OCI-M2 (cell line): ENCODE measurements around the gene SMCO4.
"Not testable (repeated sequence)": the region's sequence is repeated elsewhere in the genome, so short reads cannot be mapped to it uniquely, and the experiment has no call there.

Source experiments
- DNase-seq: peaks from one replicate; lab custom pipeline; 2025; ENCODE audit not compliant: unreplicated experiment; lab: John Stamatoyannopoulos, UW

Gene SMCO4

GRCh38 chr11:93560199-93560932 is 17.2 kb upstream of the SMCO4 start:
- DNase-seq: no peak

GRCh38 chr11:93559681-93560080 is 16.5 kb upstream of the SMCO4 start:
- DNase-seq: no peak

GRCh38 chr11:93552874-93553273 is 9.7 kb upstream of the SMCO4 start:
- DNase-seq: no peak

GRCh38 chr11:93549976-93550375 is 6.8 kb upstream of the SMCO4 start:
- no peak for DNase-seq

GRCh38 chr11:93548679-93549319 is 5.6 kb upstream of the SMCO4 start:
- no peak for DNase-seq

- DNase-seq: no peak
Measured at GRCh38 chr11:93547773-93548172, 4.6 kb upstream of the SMCO4 start.

GRCh38 chr11:93547028-93547427 is 3.8 kb upstream of the SMCO4 start:
- DNase-seq: no peak

- DNase-seq: no peak
Measured at GRCh38 chr11:93545566-93545965, 2.4 kb upstream of the SMCO4 start.

GRCh38 chr11:93542811-93543229 is 371 bp downstream of the SMCO4 start:
- no peak for DNase-seq

- no peak for DNase-seq
Measured at GRCh38 chr11:93541884-93542810, 1.0 kb downstream of the SMCO4 start.

- no peak for DNase-seq
Measured at GRCh38 chr11:93540896-93541553, 2.2 kb downstream of the SMCO4 start.

- DNase-seq: no peak
Measured at GRCh38 chr11:93540337-93540736, 2.9 kb downstream of the SMCO4 start.

- no peak for DNase-seq
Measured at GRCh38 chr11:93537767-93538261, 5.4 kb downstream of the SMCO4 start.

GRCh38 chr11:93537049-93537448 is 6.1 kb downstream of the SMCO4 start:
- no peak for DNase-seq

GRCh38 chr11:93536101-93536861 is 6.9 kb downstream of the SMCO4 start:
- no peak for DNase-seq

GRCh38 chr11:93535578-93535977 is 7.6 kb downstream of the SMCO4 start:
- not testable (repeated sequence) for DNase-seq

- no peak for DNase-seq
Measured at GRCh38 chr11:93532806-93533205, 10.4 kb downstream of the SMCO4 start.

- DNase-seq: no peak
Measured at GRCh38 chr11:93532281-93532789, 10.9 kb downstream of the SMCO4 start.

- no peak for DNase-seq
Measured at GRCh38 chr11:93530468-93530826, 12.7 kb downstream of the SMCO4 start.
